Adrenal gland (tissue), 5 donors: Measurements from ENCODE around the gene GAK.

Experiments used
- POLR2A ChIP-seq, 2 donors: fragments of 450-650 bp; IDR thresholded peaks; one replicate each; pipeline ENCODE4 v1.6.1; 2017; ENCODE audit warnings: antibody characterized with exemption in 2 of 2, mild to moderate bottlenecking in 2 of 2, moderate library complexity in 1 of 2
- TF ChIP-seq, protein P1 (sequence below), 6 experiments: fragments of 450-650 bp in 4 of 6; fragments of 200-600 bp in 2 of 6; sonication (generic) in 1 of 6; IDR thresholded peaks; 1 replicate in 5 of 6; 2 replicates in 1 of 6; pipeline versions ENCODE4 v1.5.1 to v1.8.0; 2016 to 2021; ENCODE audit warnings: antibody characterized with exemption in 6 of 6, mild to moderate bottlenecking in 2 of 6, moderate library complexity in 1 of 6
- donor health status: DM: no; HTN: no; CAD: no.

DNA sequence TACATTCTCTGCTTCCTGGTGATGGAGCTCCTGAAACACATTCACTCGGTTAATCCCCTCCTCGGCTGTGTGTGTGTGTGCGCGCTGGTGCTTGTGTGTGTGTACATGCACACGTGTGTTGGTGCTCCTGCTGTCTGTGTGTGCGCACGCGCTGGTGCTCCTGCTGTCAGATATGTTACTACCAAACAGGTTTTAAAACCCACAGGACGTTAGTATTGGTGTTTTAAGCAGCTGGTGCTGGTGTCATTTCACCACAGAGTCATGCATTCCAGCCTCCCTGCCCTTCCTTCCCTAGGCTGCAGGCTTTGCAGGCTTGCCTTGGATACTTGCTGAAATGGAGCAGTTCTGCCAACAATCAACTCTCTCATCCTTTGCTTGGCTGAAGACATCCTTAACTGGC, 58.1 kb downstream of the GAK start:
- TF ChIP-seq, protein P1, sequence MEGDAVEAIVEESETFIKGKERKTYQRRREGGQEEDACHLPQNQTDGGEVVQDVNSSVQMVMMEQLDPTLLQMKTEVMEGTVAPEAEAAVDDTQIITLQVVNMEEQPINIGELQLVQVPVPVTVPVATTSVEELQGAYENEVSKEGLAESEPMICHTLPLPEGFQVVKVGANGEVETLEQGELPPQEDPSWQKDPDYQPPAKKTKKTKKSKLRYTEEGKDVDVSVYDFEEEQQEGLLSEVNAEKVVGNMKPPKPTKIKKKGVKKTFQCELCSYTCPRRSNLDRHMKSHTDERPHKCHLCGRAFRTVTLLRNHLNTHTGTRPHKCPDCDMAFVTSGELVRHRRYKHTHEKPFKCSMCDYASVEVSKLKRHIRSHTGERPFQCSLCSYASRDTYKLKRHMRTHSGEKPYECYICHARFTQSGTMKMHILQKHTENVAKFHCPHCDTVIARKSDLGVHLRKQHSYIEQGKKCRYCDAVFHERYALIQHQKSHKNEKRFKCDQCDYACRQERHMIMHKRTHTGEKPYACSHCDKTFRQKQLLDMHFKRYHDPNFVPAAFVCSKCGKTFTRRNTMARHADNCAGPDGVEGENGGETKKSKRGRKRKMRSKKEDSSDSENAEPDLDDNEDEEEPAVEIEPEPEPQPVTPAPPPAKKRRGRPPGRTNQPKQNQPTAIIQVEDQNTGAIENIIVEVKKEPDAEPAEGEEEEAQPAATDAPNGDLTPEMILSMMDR (IDR thresholded peaks at IDR 0.05), result no peak
- no peak for TF ChIP-seq POLR2A (IDR thresholded peaks at IDR 0.05)
